ENCODE measurements around the gene MPDU1. TPM values are rescaled to one million over a fixed set of nuclear protein-coding genes. Genes with fewer than 3 reads are reported as not detected.

MPDU1 gene
- total RNA-seq, 1 donor from 2014 or later = 61.8 TPM

DNA sequence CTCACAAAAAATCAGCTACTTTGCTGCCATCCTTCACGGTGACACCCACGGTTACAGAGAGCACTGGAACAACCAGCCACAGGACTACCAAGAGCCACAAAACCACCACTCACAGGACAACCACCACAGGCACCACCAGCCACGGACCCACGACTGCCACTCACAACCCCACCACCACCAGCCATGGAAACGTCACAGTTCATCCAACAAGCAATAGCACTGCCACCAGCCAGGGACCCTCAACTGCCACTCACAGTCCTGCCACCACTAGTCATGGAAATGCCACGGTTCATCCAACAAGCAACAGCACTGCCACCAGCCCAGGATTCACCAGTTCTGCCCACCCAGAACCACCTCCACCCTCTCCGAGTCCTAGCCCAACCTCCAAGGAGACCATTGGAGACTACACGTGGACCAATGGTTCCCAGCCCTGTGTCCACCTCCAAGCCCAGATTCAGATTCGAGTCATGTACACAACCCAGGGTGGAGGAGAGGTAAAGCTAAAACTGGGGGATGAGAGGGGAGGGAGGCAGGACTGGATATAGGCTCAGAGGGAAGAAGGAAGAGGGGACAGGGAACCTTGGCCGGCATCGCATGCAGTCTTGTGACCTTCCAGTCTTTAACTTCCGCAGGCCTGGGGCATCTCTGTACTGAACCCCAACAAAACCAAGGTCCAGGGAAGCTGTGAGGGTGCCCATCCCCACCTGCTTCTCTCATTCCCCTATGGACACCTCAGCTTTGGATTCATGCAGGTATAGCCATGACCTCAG lies 3.6 kb upstream of the MPDU1 start:
- DNase-seq (ENCODE audit: extremely low spot score, unreplicated experiment) = no peak
- TF ChIP-seq, protein P1, sequence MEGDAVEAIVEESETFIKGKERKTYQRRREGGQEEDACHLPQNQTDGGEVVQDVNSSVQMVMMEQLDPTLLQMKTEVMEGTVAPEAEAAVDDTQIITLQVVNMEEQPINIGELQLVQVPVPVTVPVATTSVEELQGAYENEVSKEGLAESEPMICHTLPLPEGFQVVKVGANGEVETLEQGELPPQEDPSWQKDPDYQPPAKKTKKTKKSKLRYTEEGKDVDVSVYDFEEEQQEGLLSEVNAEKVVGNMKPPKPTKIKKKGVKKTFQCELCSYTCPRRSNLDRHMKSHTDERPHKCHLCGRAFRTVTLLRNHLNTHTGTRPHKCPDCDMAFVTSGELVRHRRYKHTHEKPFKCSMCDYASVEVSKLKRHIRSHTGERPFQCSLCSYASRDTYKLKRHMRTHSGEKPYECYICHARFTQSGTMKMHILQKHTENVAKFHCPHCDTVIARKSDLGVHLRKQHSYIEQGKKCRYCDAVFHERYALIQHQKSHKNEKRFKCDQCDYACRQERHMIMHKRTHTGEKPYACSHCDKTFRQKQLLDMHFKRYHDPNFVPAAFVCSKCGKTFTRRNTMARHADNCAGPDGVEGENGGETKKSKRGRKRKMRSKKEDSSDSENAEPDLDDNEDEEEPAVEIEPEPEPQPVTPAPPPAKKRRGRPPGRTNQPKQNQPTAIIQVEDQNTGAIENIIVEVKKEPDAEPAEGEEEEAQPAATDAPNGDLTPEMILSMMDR (conservative IDR thresholded peaks at IDR 0.05) = no peak
- no peaks in the 10 kb centered on the region for H3K9me3 Mint-ChIP-seq
- H3K4me3 Mint-ChIP-seq = peak overlapping the region; percentile 71
- peaks cover 39% of the 10 kb centered on the region for H3K36me3 Mint-ChIP-seq
- H3K27me3 Mint-ChIP-seq = no peaks in the 10 kb centered on the region
- H3K27ac Mint-ChIP-seq = peak overlapping the region; percentile 100
- H3K4me1 Mint-ChIP-seq (ENCODE audit: unreplicated experiment) = peaks cover 67% of the 10 kb centered on the region

DNA sequence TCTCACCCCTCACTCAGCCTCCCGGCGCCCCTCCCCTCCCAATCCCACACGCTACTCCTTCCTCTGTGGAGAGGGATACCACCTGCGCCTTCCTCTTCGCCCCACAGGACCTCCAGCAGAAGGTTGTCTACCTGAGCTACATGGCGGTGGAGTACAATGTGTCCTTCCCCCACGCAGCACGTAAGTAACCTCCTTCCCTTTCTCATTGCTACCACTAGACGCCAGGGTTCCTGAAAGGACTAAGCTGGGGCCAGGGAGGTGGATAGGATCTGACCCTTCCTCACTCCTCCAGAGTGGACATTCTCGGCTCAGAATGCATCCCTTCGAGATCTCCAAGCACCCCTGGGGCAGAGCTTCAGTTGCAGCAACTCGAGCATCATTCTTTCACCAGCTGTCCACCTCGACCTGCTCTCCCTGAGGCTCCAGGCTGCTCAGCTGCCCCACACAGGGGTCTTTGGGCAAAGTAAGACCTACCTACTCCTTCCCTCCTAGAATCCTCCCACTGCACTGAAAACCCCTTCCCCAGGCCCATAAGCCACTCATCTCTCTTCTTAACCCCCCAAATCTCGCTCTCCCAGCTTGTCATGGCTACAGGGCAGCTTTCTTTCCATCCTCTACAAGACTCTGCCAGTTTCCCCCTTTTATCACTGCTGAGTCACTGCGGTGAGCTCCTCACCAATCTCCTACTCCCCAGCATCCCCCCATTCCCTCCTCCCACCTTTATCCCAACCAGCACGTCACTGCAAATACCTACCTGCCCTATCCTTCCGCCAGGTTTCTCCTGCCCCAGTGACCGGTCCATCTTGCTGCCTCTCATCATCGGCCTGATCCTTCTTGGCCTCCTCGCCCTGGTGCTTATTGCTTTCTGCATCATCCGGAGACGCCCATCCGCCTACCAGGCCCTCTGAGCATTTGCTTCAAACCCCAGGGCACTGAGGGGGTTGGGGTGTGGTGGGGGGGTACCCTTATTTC lies 2.8 kb upstream of the MPDU1 start:
- TF ChIP-seq, protein P1 (conservative IDR thresholded peaks at IDR 0.05) = no peak
- H3K4me3 Mint-ChIP-seq = peak overlapping the region; percentile 57
- H3K4me1 Mint-ChIP-seq (ENCODE audit: unreplicated experiment) = peaks cover 64% of the 10 kb centered on the region
- peaks cover 34% of the 10 kb centered on the region for H3K36me3 Mint-ChIP-seq
- H3K27ac Mint-ChIP-seq = peak overlapping the region; percentile 100
- no peaks in the 10 kb centered on the region for H3K27me3 Mint-ChIP-seq
- no peak for DNase-seq (ENCODE audit: extremely low spot score, unreplicated experiment)
- no peaks in the 10 kb centered on the region for H3K9me3 Mint-ChIP-seq

DNA sequence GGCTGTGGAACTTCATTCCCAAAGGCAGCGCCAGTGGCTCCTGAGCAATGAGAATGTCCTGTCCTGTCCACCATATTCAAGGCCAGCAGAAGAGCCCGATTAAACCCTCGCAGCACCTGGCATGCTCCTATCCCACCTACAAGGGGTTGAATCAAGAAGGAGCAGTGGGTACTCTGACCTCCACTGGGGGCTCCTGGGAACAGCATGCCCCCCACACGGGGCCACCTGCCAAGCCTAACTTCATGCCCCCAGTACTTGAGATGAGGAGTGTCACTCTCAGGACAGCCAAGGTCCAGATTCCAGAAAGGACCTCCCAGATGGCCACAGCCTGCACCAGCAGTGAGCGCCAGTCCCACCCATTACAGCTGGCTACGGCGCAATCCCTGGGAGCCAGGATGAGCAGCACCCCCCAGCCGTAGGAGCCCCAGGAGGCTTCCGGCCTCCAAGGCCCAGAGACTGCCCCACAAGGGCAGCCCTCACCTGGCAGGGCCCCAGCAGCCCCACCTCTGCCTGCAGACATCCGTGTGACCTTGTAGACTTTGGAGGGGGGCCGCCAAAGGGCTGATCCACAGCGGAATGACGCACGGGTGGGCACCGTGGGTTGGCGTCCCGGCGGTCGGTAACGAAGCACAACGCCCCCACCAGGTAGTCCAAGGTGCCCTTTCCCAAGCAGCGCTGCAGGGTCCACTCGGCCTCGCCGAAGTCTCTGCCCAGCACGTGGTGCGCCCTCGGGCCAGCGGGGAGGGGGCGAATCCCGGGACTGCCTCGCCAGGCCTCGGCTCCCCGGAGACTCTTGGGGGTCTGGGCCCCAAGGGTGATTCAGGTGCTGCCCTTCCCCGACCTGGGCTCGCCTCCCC lies 1.0 kb upstream of the MPDU1 start:
- H3K36me3 Mint-ChIP-seq = peaks cover 25% of the 10 kb centered on the region
- H3K4me3 Mint-ChIP-seq = peak overlapping the region; percentile 69
- no peaks in the 10 kb centered on the region for H3K27me3 Mint-ChIP-seq
- H3K4me1 Mint-ChIP-seq (ENCODE audit: unreplicated experiment) = peaks cover 59% of the 10 kb centered on the region
- H3K27ac Mint-ChIP-seq = peak overlapping the region; percentile 100
- TF ChIP-seq, protein P1 (conservative IDR thresholded peaks at IDR 0.05) = no peak
- no peak for DNase-seq (ENCODE audit: extremely low spot score, unreplicated experiment)
- H3K9me3 Mint-ChIP-seq = no peaks in the 10 kb centered on the region

- H3K4me1 Mint-ChIP-seq (ENCODE audit: unreplicated experiment) = peaks cover 36% of the 10 kb centered on the region
- peaks cover 12% of the 10 kb centered on the region for H3K36me3 Mint-ChIP-seq
- DNase-seq (ENCODE audit: extremely low spot score, unreplicated experiment) = no peak
- H3K9me3 Mint-ChIP-seq = no peaks in the 10 kb centered on the region
- TF ChIP-seq, protein P1 (conservative IDR thresholded peaks at IDR 0.05) = no peak
- no peaks in the 10 kb centered on the region for H3K27me3 Mint-ChIP-seq
- peak overlapping the region; percentile 20 for H3K4me3 Mint-ChIP-seq
- peak overlapping the region; percentile 82 for H3K27ac Mint-ChIP-seq
Observed at GRCh38 chr17:7586673-7587419, 3.2 kb downstream of the MPDU1 start.

Measured in type B pancreatic cell (in vitro differentiated cells).